CD4-positive, alpha-beta T cell treated with Interleukin-6 at 100 ng/mL for 8 hours (primary cell): ENCODE results near the gene BCS1L.

Experiments used
- DNase-seq: peaks from one replicate; pipeline ENCODE4 v3.0.0-alpha.2; 2020; ENCODE audit warnings: mixed read lengths, low spot score

Gene BCS1L

GRCh38 chr2:218662377-218662776 lies 2.9 kb downstream of the BCS1L start:
- DNase-seq, result no peak

- DNase-seq, result no peak
Observed at GRCh38 chr2:218662827-218663226, 3.3 kb downstream of the BCS1L start.

DNA sequence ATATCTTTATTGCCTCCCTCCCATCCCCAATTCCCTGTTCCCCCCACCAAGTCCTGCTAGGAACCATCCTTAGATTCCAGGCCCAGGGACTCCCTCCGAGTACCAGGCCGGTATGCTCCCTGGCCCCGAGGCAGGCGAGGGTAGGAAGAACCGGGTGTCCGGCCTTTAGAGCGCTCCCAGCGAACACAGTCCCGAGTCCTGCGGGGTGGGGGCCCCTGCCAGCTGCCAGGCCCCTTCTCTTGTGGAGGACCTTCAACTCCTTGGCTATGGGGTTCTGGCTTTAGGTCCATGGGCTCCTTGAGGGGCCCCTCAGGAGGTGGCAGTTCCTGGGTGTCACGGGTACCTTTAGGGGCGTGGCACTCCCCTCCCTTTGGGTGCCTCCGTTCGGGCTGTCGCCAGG lies 4.4 kb downstream of the BCS1L start:
- DNase-seq, result no peak

DNA sequence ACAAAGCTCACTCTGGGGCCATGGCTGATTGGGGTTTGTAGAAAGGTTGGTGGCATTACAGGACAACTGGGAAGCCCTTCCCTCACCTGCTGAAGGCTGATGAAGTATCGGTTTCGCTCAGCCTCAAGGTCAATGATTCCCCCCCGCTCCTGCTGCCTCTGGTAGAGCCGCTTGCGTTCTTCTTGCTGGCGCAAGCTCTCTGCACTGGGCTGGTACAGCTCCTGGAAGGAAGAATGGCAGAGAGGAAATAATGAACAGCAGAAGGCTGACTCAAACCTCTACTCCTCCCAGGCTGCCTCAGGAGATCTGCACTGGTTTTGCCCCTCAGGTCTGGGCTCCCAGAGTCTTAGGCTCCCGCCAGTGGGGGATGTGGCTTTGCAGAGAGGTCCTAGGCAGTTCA lies 5.2 kb downstream of the BCS1L start:
- no peak for DNase-seq

DNA sequence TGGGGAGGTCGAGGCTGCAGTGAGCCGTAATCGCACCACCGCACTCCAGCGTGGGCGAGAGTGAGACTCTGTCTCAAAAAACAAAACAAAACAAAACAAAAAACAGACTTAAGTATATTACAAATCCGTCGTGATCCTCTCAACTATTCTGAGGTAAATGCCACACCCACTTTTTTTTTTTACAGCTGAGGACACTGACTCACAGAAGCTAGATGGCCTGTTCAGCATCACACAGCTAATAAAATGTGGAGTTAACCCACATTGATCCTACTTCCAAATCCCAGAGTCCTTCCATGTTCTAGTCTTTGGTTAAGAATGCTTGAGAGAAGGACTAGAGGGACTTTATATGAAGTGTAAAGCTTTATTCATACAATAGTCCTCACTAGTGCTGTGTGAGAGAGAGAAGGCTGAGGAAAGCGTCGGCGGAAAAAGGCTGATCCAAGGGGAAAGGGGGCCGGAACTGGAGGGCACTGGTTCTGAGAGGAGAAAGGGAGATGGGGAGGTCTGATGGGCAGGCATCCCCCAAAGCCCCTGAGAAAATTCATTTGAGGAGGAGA lies 11.7 kb downstream of the BCS1L start:
- DNase-seq, result no peak

- DNase-seq, result peak; percentile 77
Observed at GRCh38 chr2:218671654-218672566, 12.4 kb downstream of the BCS1L start, which contains the start of the genes RNF25 and STK36. Gene RNF25, minus strand, starts transcription at chr2:218672002. Its CDS starts 32 bp downstream, at chr2:218671970. Gene STK36, plus strand, starts transcription at chr2:218672086. Its CDS starts 744 bp downstream, at chr2:218672830.

DNA sequence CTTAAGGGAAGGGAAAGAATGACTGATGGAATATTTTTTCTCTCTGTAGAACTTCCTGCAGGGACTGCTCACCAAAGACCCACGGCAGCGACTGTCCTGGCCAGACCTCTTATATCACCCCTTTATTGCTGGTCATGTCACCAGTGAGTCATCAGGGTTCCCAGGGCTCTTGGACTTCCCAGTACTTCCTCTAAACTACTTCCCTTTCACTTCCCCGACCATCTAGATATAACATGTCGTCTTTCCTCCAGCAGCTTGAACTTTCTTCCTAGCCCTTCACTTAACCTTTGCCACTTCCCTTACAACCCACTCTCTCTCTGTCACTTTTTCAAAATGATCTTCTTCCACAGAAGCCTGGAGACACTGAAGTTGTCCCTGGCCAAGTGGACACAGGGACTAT lies 19.6 kb downstream of the BCS1L start:
- DNase-seq, result no peak

DNA sequence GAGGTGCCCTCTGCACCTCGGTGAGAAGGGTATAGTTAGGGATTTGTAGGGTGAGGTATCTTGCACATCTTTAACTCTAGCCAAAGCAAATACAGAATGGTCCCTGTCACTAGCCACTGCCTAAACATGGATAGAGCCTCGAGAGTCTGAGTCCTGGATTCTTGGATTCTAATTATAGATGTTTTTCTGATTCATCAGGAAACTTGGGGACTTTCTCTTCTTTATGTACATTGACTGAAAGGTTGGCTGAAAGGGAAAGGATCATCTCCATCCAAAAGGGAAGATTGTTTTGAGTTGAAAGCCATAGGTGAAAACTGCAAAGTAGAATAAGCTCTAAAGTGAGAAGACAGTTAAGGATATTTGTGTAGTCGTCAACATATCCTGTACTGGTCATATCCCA lies 20.6 kb downstream of the BCS1L start:
- DNase-seq, result no peak

DNA sequence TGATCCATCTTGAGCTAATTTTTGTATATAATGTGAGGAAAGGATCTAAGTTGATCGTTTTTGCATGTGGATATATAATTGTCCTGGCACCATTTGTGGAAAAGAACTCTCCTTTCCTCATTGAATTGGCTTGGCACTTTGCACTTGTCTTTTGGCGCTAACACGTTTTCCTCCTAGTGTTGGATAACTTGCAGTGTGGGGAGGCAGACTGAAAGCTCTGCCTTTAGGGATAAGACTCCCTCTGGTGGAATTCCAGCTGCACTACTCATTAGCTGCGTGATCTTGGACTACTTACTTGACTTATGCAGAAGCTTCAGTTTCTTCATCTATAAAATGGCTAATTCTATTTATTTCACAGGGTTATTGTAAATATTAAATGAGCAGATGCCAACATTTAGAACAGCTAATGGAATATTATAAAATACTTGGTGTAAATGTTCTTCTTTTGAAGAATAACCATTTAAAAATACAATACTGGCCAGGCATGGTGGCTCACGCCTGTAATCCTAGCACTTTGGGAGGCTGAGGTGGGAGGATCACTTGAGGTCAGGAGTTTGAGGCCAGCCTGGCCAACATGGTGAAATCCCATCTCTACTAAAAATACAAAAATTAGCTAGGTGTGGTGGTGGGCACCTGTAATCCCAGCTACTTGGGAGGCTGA lies 28.0 kb downstream of the BCS1L start:
- peak; percentile 40 for DNase-seq

- DNase-seq, result no peak
Observed at GRCh38 chr2:218691234-218691633, 31.8 kb downstream of the BCS1L start.

GRCh38 chr2:218694405-218695145 lies 35.1 kb downstream of the BCS1L start:
- no peak for DNase-seq

DNA sequence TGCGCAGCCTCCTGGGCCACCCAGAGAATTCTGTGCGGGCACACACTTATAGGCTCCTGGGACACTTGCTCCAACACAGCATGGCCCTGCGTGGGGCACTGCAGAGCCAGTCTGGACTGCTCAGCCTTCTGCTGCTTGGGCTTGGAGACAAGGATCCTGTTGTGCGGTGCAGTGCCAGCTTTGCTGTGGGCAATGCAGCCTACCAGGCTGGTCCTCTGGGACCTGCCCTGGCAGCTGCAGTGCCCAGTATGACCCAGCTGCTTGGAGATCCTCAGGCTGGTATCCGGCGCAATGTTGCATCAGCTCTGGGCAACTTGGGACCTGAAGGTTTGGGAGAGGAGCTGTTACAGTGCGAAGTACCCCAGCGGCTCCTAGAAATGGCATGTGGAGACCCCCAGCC lies 39.4 kb downstream of the BCS1L start:
- DNase-seq, result no peak

- DNase-seq, result no peak
Observed at GRCh38 chr2:218701806-218702205, 42.3 kb downstream of the BCS1L start.

DNA sequence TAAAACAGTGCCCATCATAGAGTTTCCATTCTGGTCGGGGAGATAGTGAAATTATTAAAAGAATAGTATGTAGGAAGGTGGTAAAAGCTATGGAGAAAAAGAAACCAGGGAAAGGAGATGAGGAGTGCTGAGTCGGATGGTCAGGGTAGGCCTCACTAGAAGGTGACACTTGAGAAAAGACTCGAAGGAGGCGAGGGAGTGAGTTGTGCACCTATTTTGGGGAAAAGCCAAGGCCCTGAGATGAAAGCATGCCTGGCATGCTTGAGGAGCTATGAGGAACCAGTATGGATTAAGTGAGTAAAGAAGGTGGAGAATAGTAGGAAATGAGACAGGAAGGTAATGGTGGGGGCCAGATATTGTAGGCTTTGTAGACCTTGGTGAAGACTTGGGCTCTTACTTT lies 43.9 kb downstream of the BCS1L start:
- DNase-seq, result no peak

GRCh38 chr2:218708086-218708485 lies 48.6 kb downstream of the BCS1L start:
- DNase-seq, result no peak

- no peak for DNase-seq
Observed at GRCh38 chr2:218709908-218710307, 50.4 kb downstream of the BCS1L start.

GRCh38 chr2:218710334-218710686 lies 50.8 kb downstream of the BCS1L start:
- DNase-seq, result no peak

DNA sequence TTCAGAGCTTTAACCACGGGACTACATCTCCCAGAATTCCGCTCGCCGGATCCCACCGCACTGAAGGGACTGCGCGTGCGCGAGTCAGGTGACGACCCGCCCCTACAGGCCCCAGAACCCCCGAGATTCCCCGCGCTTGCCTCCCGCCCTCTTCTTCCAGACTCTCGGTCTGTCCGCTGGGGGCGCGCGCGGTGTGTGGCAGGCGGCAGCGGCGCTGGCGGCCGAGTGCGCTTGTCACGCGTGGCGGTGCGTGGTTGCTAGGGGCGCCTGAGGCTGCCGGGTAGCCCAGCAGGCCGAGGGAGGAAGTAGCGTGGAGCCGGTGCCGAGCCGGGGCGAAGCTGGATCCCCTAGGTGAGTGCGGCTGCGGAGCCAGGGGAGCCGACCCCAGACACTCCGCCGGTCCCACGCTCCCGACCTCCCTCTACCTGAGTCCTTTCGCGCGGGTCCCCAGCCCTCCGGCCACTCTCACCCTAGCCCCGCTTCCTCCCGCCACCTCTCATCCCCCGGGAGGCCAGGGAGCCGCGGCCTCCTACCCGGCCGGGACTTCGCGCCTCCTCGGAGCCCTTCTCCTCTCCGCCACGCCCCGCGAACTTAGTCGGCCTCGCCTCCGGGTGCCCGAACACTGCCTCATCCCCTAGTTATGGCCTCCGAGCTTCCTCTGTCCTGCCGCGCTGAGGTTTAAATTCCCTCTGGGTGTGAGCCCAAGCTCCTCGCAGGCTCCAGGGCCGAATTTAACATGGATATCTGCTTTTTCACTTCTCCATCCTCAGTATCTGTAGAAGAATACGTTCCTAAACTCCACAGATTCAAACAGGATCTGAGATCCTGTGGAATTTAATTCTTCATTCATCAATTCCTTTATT lies 51.4 kb downstream of the BCS1L start, which contains the start of gene TTLL4:
TTLL4 (plus strand) TSS at position 149 of the 863 bp plus-strand sequence. CDS start 26,842 bp downstream, outside the sequence.
- peak; percentile 99 for DNase-seq

DNA sequence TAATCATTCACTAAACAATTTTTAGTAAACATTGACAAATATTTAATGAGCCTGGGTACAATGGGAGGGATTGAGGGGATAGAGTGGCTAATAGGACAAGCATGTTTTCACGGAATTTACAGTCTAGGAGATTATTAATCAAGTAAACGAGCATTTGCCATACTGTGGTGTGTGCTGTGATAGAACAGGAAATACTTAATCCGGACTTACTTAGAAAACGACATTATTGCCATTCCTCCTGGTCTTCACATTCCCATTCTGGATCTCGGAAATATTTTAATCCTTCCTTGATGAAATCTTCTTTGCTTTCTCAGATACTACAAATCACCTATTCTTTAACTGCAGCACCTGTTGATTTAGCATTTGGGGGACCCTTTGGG lies 52.1 kb downstream of the BCS1L start:
- no peak for DNase-seq
